GM23338 (cell line): ENCODE results near the gene JAZF1. TPM values are rescaled to one million over a fixed set of nuclear protein-coding genes. Genes with fewer than 3 reads are reported as not detected.

Experiments
- ATAC-seq: fragments of 200-7000 bp; cut with Tn5 transposase; 3 replicates; pipeline ENCODE4 v1.9.1; 2020
- DNase-seq: peaks from one replicate; pipeline ENCODE4 v3.0.0-alpha.2; 2015; ENCODE audit warnings: low spot score
- H2AFZ ChIP-seq: fragments of 200-600 bp; sonication (generic); 2 replicates; pipeline ENCODE4 v1.8.0; 2016; ENCODE audit warnings: antibody characterized with exemption, mild to moderate bottlenecking, moderate library complexity
- H3F3A ChIP-seq: fragments of 200-600 bp; sonication (generic); replicated peaks from 2 replicates; pipeline ENCODE4 v1.8.0; 2017; ENCODE audit warnings: antibody characterized with exemption, mixed run types, low read depth
- H3K27ac ChIP-seq: fragments of 200-600 bp; sonication (generic); 2 replicates; pipeline ENCODE4 v1.6.1; 2016; ENCODE audit warnings: low read depth
- H3K27me3 ChIP-seq: fragments of 200-600 bp; sonication (generic); 2 replicates; pipeline ENCODE4 v1.8.0; 2016; ENCODE audit warnings: mild to moderate bottlenecking, mixed run types, moderate library complexity; ENCODE audit not compliant: insufficient read depth
- H3K36me3 ChIP-seq: fragments of 200-600 bp; sonication (generic); 2 replicates; pipeline ENCODE4 v1.8.0; 2016; ENCODE audit warnings: mild to moderate bottlenecking; ENCODE audit not compliant: insufficient read depth
- H3K4me1 ChIP-seq: fragments of 200-600 bp; sonication (generic); 2 replicates; pipeline ENCODE4 v1.8.0; 2016; ENCODE audit warnings: mild to moderate bottlenecking, moderate library complexity; ENCODE audit not compliant: insufficient read depth
- H3K4me2 ChIP-seq: fragments of 200-600 bp; sonication (generic); 2 replicates; pipeline ENCODE4 v1.7.1; 2017; ENCODE audit warnings: mixed run types
- H3K4me3 ChIP-seq: fragments of 200-600 bp; sonication (generic); 2 replicates; pipeline ENCODE4 v1.6.1; 2016; ENCODE audit warnings: mixed run types
- H3K79me2 ChIP-seq: fragments of 200-600 bp; sonication (generic); replicated peaks from 2 replicates; pipeline ENCODE4 v1.8.0; 2017; ENCODE audit warnings: mild to moderate bottlenecking; ENCODE audit not compliant: insufficient read depth
- H3K9me2 ChIP-seq: fragments of 200-600 bp; sonication (generic); 2 replicates; pipeline ENCODE4 v1.8.0; 2017; ENCODE audit not compliant: insufficient read depth
- H4K20me1 ChIP-seq: fragments of 200-600 bp; sonication (generic); replicated peaks from 2 replicates; pipeline ENCODE4 v1.8.0; 2017; ENCODE audit warnings: mild to moderate bottlenecking; ENCODE audit not compliant: insufficient read depth
- H3K27ac Mint-ChIP-seq: 2 replicates; pipeline ENCODE4 v1.8.0; 2020; ENCODE audit warnings: inconsistent platforms, mild to moderate bottlenecking, moderate library complexity, mixed read lengths
- H3K27me3 Mint-ChIP-seq: 3 replicates; pipeline ENCODE4 v1.8.0; 2022; ENCODE audit warnings: low read depth, mild to moderate bottlenecking, moderate library complexity, mixed read lengths, inconsistent platforms; ENCODE audit not compliant: insufficient read depth, poor library complexity
- H3K36me3 Mint-ChIP-seq: 3 replicates; pipeline ENCODE4 v1.8.0; 2021; ENCODE audit warnings: low read depth, mild to moderate bottlenecking, inconsistent platforms, moderate library complexity, mixed read lengths
- H3K4me1 Mint-ChIP-seq: 3 replicates; pipeline ENCODE4 v1.8.0; 2020; ENCODE audit warnings: mild to moderate bottlenecking, inconsistent platforms, mixed read lengths
- H3K4me3 Mint-ChIP-seq: 3 replicates; pipeline ENCODE4 v1.8.0; 2021; ENCODE audit warnings: moderate library complexity, mild to moderate bottlenecking, inconsistent platforms, mixed read lengths
- H3K9me3 Mint-ChIP-seq: 3 replicates; pipeline ENCODE4 v1.8.0; 2020; ENCODE audit warnings: moderate library complexity, mild to moderate bottlenecking, inconsistent platforms, mixed read lengths
- CREB1 ChIP-seq: fragments of 250-450 bp; sonication (Bioruptor Pico); IDR thresholded peaks from 2 replicates; pipeline ENCODE4 v1.5.0; 2020; ENCODE audit warnings: low read depth, mild to moderate bottlenecking, moderate library complexity
- CTCF ChIP-seq, 2 experiments: fragments of 200-600 bp in 1 of 2; sonication (generic) in 1 of 2; conservative IDR thresholded peaks; 2 replicates each; pipeline versions ENCODE4 v1.5.1 to v1.6.1; 2016 to 2017; ENCODE audit warnings: antibody characterized with exemption in 2 of 2, low read depth in 2 of 2, mild to moderate bottlenecking in 2 of 2, moderate library complexity in 1 of 2
- ETS1 ChIP-seq: IDR thresholded peaks from 2 replicates; pipeline ENCODE4 v1.6.1; 2016; ENCODE audit warnings: antibody characterized with exemption
- EZH2 ChIP-seq: fragments of 200-600 bp; sonication (generic); IDR thresholded peaks from one replicate; pipeline ENCODE4 v1.8.0; 2017; ENCODE audit warnings: antibody characterized with exemption, mild to moderate bottlenecking, low read depth; ENCODE audit not compliant: unreplicated experiment
- EZH2phosphoT487 ChIP-seq: fragments of 200-600 bp; sonication (generic); IDR thresholded peaks from one replicate; pipeline ENCODE4 v1.8.1; 2018; ENCODE audit warnings: antibody characterized with exemption; ENCODE audit not compliant: unreplicated experiment
- JUNB ChIP-seq: IDR thresholded peaks from one replicate; pipeline ENCODE4 v1.6.1; 2016; ENCODE audit warnings: antibody characterized with exemption; ENCODE audit not compliant: unreplicated experiment
- NANOG ChIP-seq: IDR thresholded peaks from 2 replicates; pipeline ENCODE4 v1.6.1; 2016; ENCODE audit warnings: antibody characterized with exemption, borderline replicate concordance
- POLR2AphosphoS5 ChIP-seq: IDR thresholded peaks from 2 replicates; pipeline ENCODE4 v1.6.1; 2016; ENCODE audit warnings: antibody characterized with exemption, low read depth
- REST ChIP-seq: IDR thresholded peaks from one replicate; pipeline ENCODE4 v1.6.1; 2018; ENCODE audit warnings: antibody characterized with exemption; ENCODE audit not compliant: unreplicated experiment
- STAT1 ChIP-seq: IDR thresholded peaks from one replicate; pipeline ENCODE4 v1.6.1; 2016; ENCODE audit warnings: antibody characterized with exemption; ENCODE audit not compliant: unreplicated experiment
- ZNF114 ChIP-seq: fragments of 250-450 bp; sonication (Bioruptor Pico); IDR thresholded peaks from 2 replicates; pipeline ENCODE4 v1.5.0; 2020; ENCODE audit warnings: mild to moderate bottlenecking, moderate library complexity
- ZNF331 ChIP-seq: fragments of 250-450 bp; sonication (Bioruptor Pico); IDR thresholded peaks from 2 replicates; pipeline ENCODE4 v1.5.0; 2020; ENCODE audit warnings: low read depth, mild to moderate bottlenecking, moderate library complexity
- ZNF462 ChIP-seq: fragments of 250-450 bp; sonication (Bioruptor Pico); IDR thresholded peaks from 2 replicates; pipeline ENCODE4 v1.5.0; 2020; ENCODE audit warnings: mild to moderate bottlenecking, moderate library complexity
- polyA plus RNA-seq: library from polyadenylated mRNA; unstranded; fragments of >200 nt; fragmentation: Nextera tagmentation; extraction: Ambion mirVana; gene quantifications from 2 replicates; pipeline ENCODE4 v1.2.1, GENCODE V29; 2016
- total RNA-seq: library from RNA; depleted of rRNA; stranded (reverse); fragments of >200 nt; shearing (Covaris generic); gene quantifications from 2 replicates; pipeline ENCODE4 v1.2.3, GENCODE V29; 2014

JAZF1 gene
- total and polyA plus RNA-seq, 2 experiments from 2014 or later = 12.2 to 22.2 TPM

GRCh38 chr7:27825891-27826290, 354.7 kb downstream of the JAZF1 start:
- Mint-ChIP-seq H3K27me3 (peaks cover 3% of the 10 kb centered on the region), H3K9me3 (no peaks in the 10 kb centered on the region), H3K4me1 (peaks cover 6% of the 10 kb centered on the region; the same call in 2 of the 3 replicates), H3K27ac (no peak overlapping the region), H3K4me3 (no peak overlapping the region), H3K36me3 (no peaks in the 10 kb centered on the region; the same call in 2 of the 3 replicates)
- Histone ChIP-seq H4K20me1 (0 out of 2 replicates have a peak, but pooled peaks cover 2% of the 10 kb centered on the region), H3K79me2 (no peaks in the 10 kb centered on the region), H3K36me3 (no peaks in the 10 kb centered on the region), H3F3A (no peaks in the 10 kb centered on the region), H2AFZ (no peak overlapping the region), H3K4me2 (no peak overlapping the region), H3K27me3 (no peaks in the 10 kb centered on the region), H3K4me1 (no peaks in the 10 kb centered on the region), H3K9me2 (no peaks in the 10 kb centered on the region), H3K4me3 (no peak overlapping the region), H3K27ac (no peak overlapping the region)
- no peak for TF ChIP-seq JUNB
- TF ChIP-seq EZH2 = no peak
- no peak for TF ChIP-seq ZNF114 (CRISPR knock-in tag)
- no peak for TF ChIP-seq CREB1 (CRISPR knock-in tag)
- no peak for TF ChIP-seq STAT1
- no peak for TF ChIP-seq EZH2phosphoT487
- TF ChIP-seq NANOG = no peak
- no peak for TF ChIP-seq REST
- no peak for TF ChIP-seq ETS1
- no peak for TF ChIP-seq ZNF331 (CRISPR knock-in tag)
- TF ChIP-seq CTCF (conservative IDR thresholded peaks at IDR 0.05; ENCODE audit: low read depth in 2 of 2) = no peak
- TF ChIP-seq ZNF462 (CRISPR knock-in tag) = no peak
- no peak for TF ChIP-seq POLR2AphosphoS5
- ATAC-seq = no peak
- DNase-seq = no peak
